MM.1S (cell line): ENCODE data around the gene SMAD3.

Experiments
- DNase-seq: peaks from one replicate; pipeline ENCODE4 v3.0.0-alpha.2; 2015
- H2AFZ ChIP-seq: fragments of 300-600 bp; sonication (generic); 2 replicates; pipeline ENCODE4 v1.6.0; 2016; ENCODE audit warnings: antibody characterized with exemption, low read length
- H3F3A ChIP-seq: fragments of 300-600 bp; sonication (generic); 2 replicates; pipeline ENCODE4 v1.6.1; 2016; ENCODE audit warnings: mild to moderate bottlenecking, antibody characterized with exemption, low read length, moderate library complexity, mixed read lengths; ENCODE audit not compliant: insufficient read depth
- H3K27ac ChIP-seq: fragments of 300-600 bp; sonication (generic); 2 replicates; pipeline ENCODE4 v1.5.1; 2016; ENCODE audit warnings: mild to moderate bottlenecking, low read length
- H3K27me3 ChIP-seq: fragments of 300-600 bp; sonication (generic); replicated peaks from 2 replicates; pipeline ENCODE4 v1.6.0; 2016; ENCODE audit warnings: low read length; ENCODE audit not compliant: insufficient read depth
- H3K36me3 ChIP-seq: fragments of 300-600 bp; sonication (generic); replicated peaks from 2 replicates; pipeline ENCODE4 v1.6.1; 2016; ENCODE audit warnings: mild to moderate bottlenecking, low read length, mixed read lengths; ENCODE audit not compliant: insufficient read depth
- H3K4me1 ChIP-seq: fragments of 300-600 bp; sonication (generic); 2 replicates; pipeline ENCODE4 v1.6.1; 2016; ENCODE audit warnings: low read length, mixed read lengths
- H3K4me2 ChIP-seq: fragments of 300-600 bp; sonication (generic); 2 replicates; pipeline ENCODE4 v1.6.0; 2016; ENCODE audit warnings: low read depth, low read length
- H3K4me3 ChIP-seq: fragments of 300-600 bp; sonication (generic); 2 replicates; pipeline ENCODE4 v1.5.1; 2016; ENCODE audit warnings: low read length, mixed read lengths
- H3K79me2 ChIP-seq: fragments of 300-600 bp; sonication (generic); 2 replicates; pipeline ENCODE4 v1.6.1; 2016; ENCODE audit warnings: mixed run types, low read length, mixed read lengths
- H3K9ac ChIP-seq: fragments of 300-600 bp; sonication (generic); 2 replicates; pipeline ENCODE4 v1.6.1; 2016; ENCODE audit warnings: low read length, mixed read lengths
- H3K9me2 ChIP-seq: fragments of 300-600 bp; sonication (generic); replicated peaks from 2 replicates; pipeline ENCODE4 v1.6.1; 2016; ENCODE audit warnings: mild to moderate bottlenecking, low read length, mixed read lengths; ENCODE audit not compliant: insufficient read depth
- H3K9me3 ChIP-seq: fragments of 300-600 bp; sonication (generic); replicated peaks from 2 replicates; pipeline ENCODE4 v1.6.1; 2016; ENCODE audit warnings: mild to moderate bottlenecking, low read length, mixed read lengths; ENCODE audit not compliant: insufficient read depth
- H4K20me1 ChIP-seq: fragments of 300-600 bp; sonication (generic); 2 replicates; pipeline ENCODE4 v1.6.1; 2016; ENCODE audit warnings: mild to moderate bottlenecking, low read length, moderate library complexity, mixed read lengths; ENCODE audit not compliant: insufficient read depth
- EZH2 ChIP-seq: fragments of 300-600 bp; sonication (generic); optimal IDR thresholded peaks from 2 replicates; pipeline ENCODE3; 2017; ENCODE audit warnings: low read depth, mild to moderate bottlenecking, antibody characterized with exemption, low read length, mixed read lengths
- EZH2phosphoT487 ChIP-seq: fragments of 300-600 bp; sonication (generic); IDR thresholded peaks from 2 replicates; pipeline ENCODE4 v1.6.1; 2018; ENCODE audit warnings: antibody characterized with exemption, low read length
- TF ChIP-seq, protein P1 (sequence below): fragments of 300-600 bp; sonication (generic); IDR thresholded peaks from 2 replicates; pipeline ENCODE4 v1.5.1; 2016; ENCODE audit warnings: antibody characterized with exemption, low read length, mixed read lengths

SMAD3 gene

DNA sequence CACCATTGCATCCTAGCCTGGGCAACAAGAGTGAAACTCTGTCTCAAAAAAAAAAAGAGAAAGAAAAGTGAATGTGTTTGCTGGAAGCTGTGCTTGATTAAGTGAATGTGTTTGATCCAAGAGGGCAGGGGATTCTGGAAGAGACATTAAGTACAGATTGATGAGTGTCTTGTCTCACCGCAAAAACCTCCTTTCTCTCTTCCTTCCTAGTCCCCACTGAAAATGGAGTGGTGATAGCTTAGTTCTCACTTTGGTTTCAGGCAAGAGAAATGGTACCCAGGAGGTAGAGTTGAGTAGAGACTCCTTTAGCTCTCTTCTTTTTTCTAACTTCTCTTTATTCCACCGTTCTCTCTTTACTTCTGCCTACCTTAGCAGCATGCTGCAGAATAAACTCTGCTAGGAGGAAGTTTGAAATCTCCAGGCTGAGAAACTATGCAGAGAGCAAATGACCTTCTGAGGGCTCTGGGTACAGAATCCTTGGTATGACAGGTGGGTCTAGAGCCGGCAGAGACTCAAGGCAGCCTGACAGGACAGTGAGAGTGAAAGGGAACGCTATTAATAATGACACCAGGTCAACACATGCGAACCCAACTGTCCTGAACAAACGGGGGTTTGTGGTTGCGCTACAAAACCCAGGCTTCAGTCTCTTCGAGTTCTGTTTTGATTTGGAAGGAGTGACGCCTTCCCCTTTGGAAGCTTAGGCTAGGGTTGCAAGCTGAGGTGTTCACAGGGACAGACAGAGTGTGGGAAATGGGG lies 74.9 kb downstream of the SMAD3 start:
- H4K20me1 ChIP-seq: no peaks in the 10 kb centered on the region
- no peaks in the 10 kb centered on the region for H3K27me3 ChIP-seq
- peaks cover 65% of the 10 kb centered on the region for H3K79me2 ChIP-seq
- no peaks in the 10 kb centered on the region for H3K9me2 ChIP-seq
- TF ChIP-seq EZH2phosphoT487: no peak
- TF ChIP-seq, protein P1, sequence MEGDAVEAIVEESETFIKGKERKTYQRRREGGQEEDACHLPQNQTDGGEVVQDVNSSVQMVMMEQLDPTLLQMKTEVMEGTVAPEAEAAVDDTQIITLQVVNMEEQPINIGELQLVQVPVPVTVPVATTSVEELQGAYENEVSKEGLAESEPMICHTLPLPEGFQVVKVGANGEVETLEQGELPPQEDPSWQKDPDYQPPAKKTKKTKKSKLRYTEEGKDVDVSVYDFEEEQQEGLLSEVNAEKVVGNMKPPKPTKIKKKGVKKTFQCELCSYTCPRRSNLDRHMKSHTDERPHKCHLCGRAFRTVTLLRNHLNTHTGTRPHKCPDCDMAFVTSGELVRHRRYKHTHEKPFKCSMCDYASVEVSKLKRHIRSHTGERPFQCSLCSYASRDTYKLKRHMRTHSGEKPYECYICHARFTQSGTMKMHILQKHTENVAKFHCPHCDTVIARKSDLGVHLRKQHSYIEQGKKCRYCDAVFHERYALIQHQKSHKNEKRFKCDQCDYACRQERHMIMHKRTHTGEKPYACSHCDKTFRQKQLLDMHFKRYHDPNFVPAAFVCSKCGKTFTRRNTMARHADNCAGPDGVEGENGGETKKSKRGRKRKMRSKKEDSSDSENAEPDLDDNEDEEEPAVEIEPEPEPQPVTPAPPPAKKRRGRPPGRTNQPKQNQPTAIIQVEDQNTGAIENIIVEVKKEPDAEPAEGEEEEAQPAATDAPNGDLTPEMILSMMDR: no peak
- TF ChIP-seq EZH2: no peak
- H3K4me2 ChIP-seq: no peak overlapping the region
- H3K36me3 ChIP-seq: no peaks in the 10 kb centered on the region
- no peaks in the 10 kb centered on the region for H3K9me3 ChIP-seq
- 0 out of 2 replicates have a peak, but pooled peaks cover 8% of the 10 kb centered on the region for H3F3A ChIP-seq
- H3K4me1 ChIP-seq: peaks cover 19% of the 10 kb centered on the region
- no peak overlapping the region for H3K27ac ChIP-seq
- H3K4me3 ChIP-seq: no peak overlapping the region
- no peak for DNase-seq
- H3K9ac ChIP-seq: no peak overlapping the region
- H2AFZ ChIP-seq: no peak overlapping the region

DNA sequence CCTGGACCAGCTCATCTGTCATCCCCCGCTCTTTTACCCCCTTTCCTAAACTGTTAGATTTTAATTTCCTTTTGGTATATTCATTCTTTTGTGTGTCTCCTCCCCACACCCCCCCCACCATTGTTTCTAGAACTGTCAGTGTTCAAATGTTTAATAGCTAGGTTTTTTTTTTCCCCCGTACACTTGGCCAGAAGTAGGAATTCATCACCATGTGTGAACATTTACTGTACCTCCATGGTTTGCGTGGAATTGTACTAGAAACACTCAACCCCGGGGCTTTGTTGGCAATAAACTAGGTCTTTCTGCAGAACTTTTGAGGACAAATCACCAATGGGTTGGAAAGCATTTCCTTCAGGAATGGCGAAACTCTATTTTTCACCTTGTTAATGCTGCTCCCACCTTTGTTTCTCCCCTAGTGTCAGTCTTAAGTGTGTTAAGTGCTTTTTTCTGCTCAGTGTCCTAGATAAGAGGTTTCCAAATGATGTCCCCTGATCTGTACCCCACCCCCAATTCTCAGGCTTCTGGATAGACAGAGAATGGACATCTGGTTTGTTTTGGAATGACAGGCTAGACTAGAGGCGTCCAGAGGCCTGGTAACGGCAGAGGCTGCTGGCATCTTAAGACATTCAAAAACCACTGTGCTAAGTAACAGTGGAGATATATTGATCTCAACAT lies 76.8 kb downstream of the SMAD3 start:
- no peaks in the 10 kb centered on the region for H3K36me3 ChIP-seq

DNA sequence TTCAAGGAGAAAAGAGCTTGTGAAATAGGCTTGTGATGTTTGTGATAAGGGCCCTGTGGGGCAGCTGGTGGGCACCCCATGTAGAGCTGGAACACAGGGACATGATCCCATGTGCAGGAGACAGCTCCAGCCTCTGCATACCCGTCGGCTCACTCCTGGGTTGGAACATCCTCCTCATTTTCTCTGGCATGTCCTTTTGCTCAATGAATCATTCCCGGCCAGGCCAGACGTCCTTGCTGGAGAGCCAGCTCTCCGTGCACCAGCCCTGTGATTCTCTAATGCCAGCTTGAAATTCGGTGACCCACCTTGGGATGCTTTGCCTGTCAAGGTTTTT lies 77.3 kb downstream of the SMAD3 start:
- TF ChIP-seq, protein P1: no peak
- TF ChIP-seq EZH2phosphoT487 (no peak), EZH2 (no peak)
- H3K79me2 ChIP-seq: peaks cover 45% of the 10 kb centered on the region
- no peak overlapping the region for H3K27ac ChIP-seq
- H3K9me2 ChIP-seq: no peaks in the 10 kb centered on the region
- no peaks in the 10 kb centered on the region for H4K20me1 ChIP-seq
- H3K4me3 ChIP-seq: no peak overlapping the region
- no peak overlapping the region for H2AFZ ChIP-seq
- no peaks in the 10 kb centered on the region for H3F3A ChIP-seq
- H3K9ac ChIP-seq: no peak overlapping the region
- H3K27me3 ChIP-seq: no peaks in the 10 kb centered on the region
- peaks cover 3% of the 10 kb centered on the region for H3K4me1 ChIP-seq
- no peaks in the 10 kb centered on the region for H3K9me3 ChIP-seq
- H3K36me3 ChIP-seq: no peaks in the 10 kb centered on the region
- DNase-seq: no peak
- H3K4me2 ChIP-seq: no peak overlapping the region

More for the DNA sequence above, 76.8 kb downstream of the SMAD3 start:
- peaks cover 46% of the 10 kb centered on the region for H3K79me2 ChIP-seq
- no peak for DNase-seq
- no peak for TF ChIP-seq EZH2
- TF ChIP-seq, protein P1: no peak
- no peak for TF ChIP-seq EZH2phosphoT487
- no peaks in the 10 kb centered on the region for H3K9me3 ChIP-seq
- no peak overlapping the region for H2AFZ ChIP-seq
- no peak overlapping the region for H3K9ac ChIP-seq
- H3K4me2 ChIP-seq: no peak overlapping the region
- no peaks in the 10 kb centered on the region for H3K27me3 ChIP-seq
- no peak overlapping the region for H3K27ac ChIP-seq
- no peaks in the 10 kb centered on the region for H3K9me2 ChIP-seq
- H3K4me1 ChIP-seq: peaks cover 6% of the 10 kb centered on the region
- H3F3A ChIP-seq: 0 out of 2 replicates have a peak, but pooled peaks cover 4% of the 10 kb centered on the region
- H3K4me3 ChIP-seq: no peak overlapping the region
- H4K20me1 ChIP-seq: no peaks in the 10 kb centered on the region
